ENCODE measurements around the gene SLC41A3.

The SLC41A3 gene

GRCh38 chr3:126026761-126027160 is 57.2 kb downstream of the SLC41A3 start:
- DNase-seq (ENCODE audit: low spot score): no peak

- DNase-seq (ENCODE audit: low spot score): no peak
Measured at GRCh38 chr3:126026277-126026751, 57.6 kb downstream of the SLC41A3 start.

- DNase-seq (ENCODE audit: low spot score): no peak
Measured at GRCh38 chr3:126025862-126026261, 58.1 kb downstream of the SLC41A3 start.

- DNase-seq (ENCODE audit: low spot score): no peak
Measured at GRCh38 chr3:126025116-126025729, 58.7 kb downstream of the SLC41A3 start.

GRCh38 chr3:126024049-126024854 is 59.7 kb downstream of the SLC41A3 start:
- DNase-seq (ENCODE audit: low spot score): no peak

- DNase-seq (ENCODE audit: low spot score): no peak
Measured at GRCh38 chr3:126023390-126023789, 60.5 kb downstream of the SLC41A3 start.

GRCh38 chr3:126022741-126023359 is 61.1 kb downstream of the SLC41A3 start:
- DNase-seq (ENCODE audit: low spot score): no peak

- no peak for DNase-seq (ENCODE audit: low spot score)
Measured at GRCh38 chr3:126021702-126022101, 62.2 kb downstream of the SLC41A3 start.

- DNase-seq (ENCODE audit: low spot score): no peak
Measured at GRCh38 chr3:126021224-126021623, 62.7 kb downstream of the SLC41A3 start.

GRCh38 chr3:126019683-126020082 is 64.2 kb downstream of the SLC41A3 start:
- DNase-seq (ENCODE audit: low spot score): no peak

- DNase-seq (ENCODE audit: low spot score): no peak
Measured at GRCh38 chr3:126018995-126019394, 64.9 kb downstream of the SLC41A3 start.

- DNase-seq (ENCODE audit: low spot score): no peak
Measured at GRCh38 chr3:126018545-126018944, 65.4 kb downstream of the SLC41A3 start.

GRCh38 chr3:126017362-126017761 is 66.6 kb downstream of the SLC41A3 start:
- no peak for DNase-seq (ENCODE audit: low spot score)

GRCh38 chr3:126016616-126017015 is 67.3 kb downstream of the SLC41A3 start:
- no peak for DNase-seq (ENCODE audit: low spot score)

GRCh38 chr3:126015075-126015474 is 68.8 kb downstream of the SLC41A3 start:
- DNase-seq (ENCODE audit: low spot score): no peak

- DNase-seq (ENCODE audit: low spot score): no peak
Measured at GRCh38 chr3:126014252-126014651, 69.7 kb downstream of the SLC41A3 start.

- DNase-seq (ENCODE audit: low spot score): no peak
Measured at GRCh38 chr3:126013751-126014156, 70.2 kb downstream of the SLC41A3 start.

- no peak for DNase-seq (ENCODE audit: low spot score)
Measured at GRCh38 chr3:126009181-126009580, 74.7 kb downstream of the SLC41A3 start.

GRCh38 chr3:126008219-126008618 is 75.7 kb downstream of the SLC41A3 start:
- no peak for DNase-seq (ENCODE audit: low spot score)

- DNase-seq (ENCODE audit: low spot score): no peak
Measured at GRCh38 chr3:126005951-126006350, 78.0 kb downstream of the SLC41A3 start.

- no peak for DNase-seq (ENCODE audit: low spot score)
Measured at GRCh38 chr3:126004692-126005091, 79.2 kb downstream of the SLC41A3 start.

GRCh38 chr3:126004217-126004616 is 79.7 kb downstream of the SLC41A3 start:
- no peak for DNase-seq (ENCODE audit: low spot score)
